H9 (cell line): ENCODE measurements around the gene FPR2. TPM values are rescaled to one million over a fixed set of nuclear protein-coding genes. Genes with fewer than 3 reads are reported as not detected.

Experiments used
- DNase-seq: peaks from one replicate; pipeline ENCODE4 v3.0.0-alpha.2; 2017
- H2AFZ ChIP-seq: one replicate; pipeline ENCODE4 v1.6.1; 2013; ENCODE audit warnings: mild to moderate bottlenecking, low read length, control low read depth, moderate library complexity
- H2AK5ac ChIP-seq: 2 replicates; pipeline ENCODE4 v1.6.1; 2013; ENCODE audit warnings: low read length, control low read depth, mixed read lengths; ENCODE audit not compliant: insufficient read length
- H2BK120ac ChIP-seq: one replicate; pipeline ENCODE4 v1.6.1; 2013; ENCODE audit warnings: low read depth, mild to moderate bottlenecking, low read length, control low read depth, inconsistent platforms; ENCODE audit not compliant: poor library complexity, severe bottlenecking
- H2BK12ac ChIP-seq: 2 replicates; pipeline ENCODE4 v1.6.1; 2013; ENCODE audit warnings: low read length, control low read depth, mixed read lengths, low read depth; ENCODE audit not compliant: insufficient read length
- H2BK15ac ChIP-seq: 2 replicates; pipeline ENCODE4 v1.6.1; 2013; ENCODE audit warnings: low read depth, low read length, control low read depth
- H2BK20ac ChIP-seq: one replicate; pipeline ENCODE4 v1.6.1; 2013; ENCODE audit warnings: low read depth, mild to moderate bottlenecking, low read length, control low read depth, inconsistent platforms; ENCODE audit not compliant: poor library complexity, severe bottlenecking
- H2BK5ac ChIP-seq: 2 replicates; pipeline ENCODE4 v1.6.1; 2013; ENCODE audit warnings: low read length, control low read depth, mixed read lengths; ENCODE audit not compliant: insufficient read length
- H3K14ac ChIP-seq: 2 replicates; pipeline ENCODE4 v1.6.1; 2013; ENCODE audit warnings: low read length, control low read depth; ENCODE audit not compliant: insufficient read depth
- H3K18ac ChIP-seq: 2 replicates; pipeline ENCODE4 v1.6.1; 2013; ENCODE audit warnings: low read depth, mild to moderate bottlenecking, mixed read lengths, low read length, control low read depth; ENCODE audit not compliant: insufficient read length
- H3K23ac ChIP-seq: 2 replicates; pipeline ENCODE4 v1.6.1; 2013; ENCODE audit warnings: low read length, control low read depth, mixed read lengths, low read depth; ENCODE audit not compliant: insufficient read length
- H3K23me2 ChIP-seq: 2 replicates; pipeline ENCODE4 v1.6.1; 2013; ENCODE audit warnings: low read depth, mild to moderate bottlenecking, mixed read lengths, low read length, control low read depth; ENCODE audit not compliant: insufficient read length, poor library complexity, severe bottlenecking
- H3K27ac ChIP-seq: 2 replicates; pipeline ENCODE4 v1.5.1; 2013; ENCODE audit warnings: low read length, control low read depth, mixed read lengths, low read depth; ENCODE audit not compliant: insufficient read length
- H3K27me3 ChIP-seq: 2 replicates; pipeline ENCODE4 v1.6.1; 2013; ENCODE audit warnings: low read length, control low read depth, inconsistent platforms; ENCODE audit not compliant: insufficient read depth
- H3K4ac ChIP-seq: 2 replicates; pipeline ENCODE4 v1.6.1; 2013; ENCODE audit warnings: low read depth, mild to moderate bottlenecking, control low read depth, inconsistent platforms, low read length, moderate library complexity
- H3K4me1 ChIP-seq: 2 replicates; pipeline ENCODE4 v1.6.1; 2013; ENCODE audit warnings: low read length, control low read depth, inconsistent platforms; ENCODE audit not compliant: insufficient read depth
- H3K4me2 ChIP-seq: 2 replicates; pipeline ENCODE4 v1.6.1; 2013; ENCODE audit warnings: low read length, control low read depth, mixed read lengths; ENCODE audit not compliant: insufficient read length, insufficient read depth
- H3K56ac ChIP-seq: 2 replicates; pipeline ENCODE4 v1.6.1; 2013; ENCODE audit warnings: low read depth, mild to moderate bottlenecking, mixed read lengths, low read length, control low read depth; ENCODE audit not compliant: insufficient read length
- H3K79me1 ChIP-seq: 2 replicates; pipeline ENCODE4 v1.6.1; 2013; ENCODE audit warnings: low read depth, mild to moderate bottlenecking, moderate library complexity, low read length, control low read depth, inconsistent platforms; ENCODE audit not compliant: insufficient read depth, poor library complexity, severe bottlenecking
- H3K79me2 ChIP-seq: 2 replicates; pipeline ENCODE4 v1.6.1; 2013; ENCODE audit warnings: low read length, control low read depth, inconsistent platforms; ENCODE audit not compliant: insufficient read depth
- H3K9ac ChIP-seq: 2 replicates; pipeline ENCODE4 v1.6.1; 2013; ENCODE audit warnings: low read length, control low read depth, mixed read lengths; ENCODE audit not compliant: insufficient read length; ENCODE audit errors: extremely low read depth
- H3K9me3 ChIP-seq: one replicate; pipeline ENCODE4 v1.6.1; 2013; ENCODE audit warnings: low read depth, low read length, inconsistent platforms; ENCODE audit not compliant: control insufficient read depth
- H3T11ph ChIP-seq: one replicate; pipeline ENCODE4 v1.6.1; 2013; ENCODE audit warnings: mild to moderate bottlenecking, low read length, control low read depth, inconsistent platforms
- H4K20me1 ChIP-seq: one replicate; pipeline ENCODE4 v1.6.1; 2013; ENCODE audit not compliant: control insufficient read depth, insufficient read length, insufficient read depth
- H4K5ac ChIP-seq: 2 replicates; pipeline ENCODE4 v1.6.1; 2013; ENCODE audit warnings: low read depth, mild to moderate bottlenecking, mixed read lengths, low read length, control low read depth; ENCODE audit not compliant: insufficient read length
- H4K8ac ChIP-seq: replicated peaks from 2 replicates; pipeline ENCODE4 v1.6.1; 2013; ENCODE audit warnings: low read length, control low read depth, mixed read lengths, low read depth; ENCODE audit not compliant: insufficient read length
- H4K91ac ChIP-seq: 2 replicates; pipeline ENCODE4 v1.6.1; 2013; ENCODE audit warnings: low read depth, mild to moderate bottlenecking, moderate library complexity, mixed read lengths, low read length, control low read depth; ENCODE audit not compliant: insufficient read length
- H3K27ac Mint-ChIP-seq, 3 experiments: 2 replicates in 2 of 3; 3 replicates in 1 of 3; pipeline ENCODE4 v1.8.0; 2020 to 2021; ENCODE audit warnings: mixed read lengths in 3 of 3, mild to moderate bottlenecking in 1 of 3, moderate library complexity in 1 of 3
- H3K27me3 Mint-ChIP-seq: 2 replicates; pipeline ENCODE4 v1.8.0; 2021; ENCODE audit warnings: low read depth, mild to moderate bottlenecking, moderate library complexity, mixed read lengths
- H3K36me3 Mint-ChIP-seq, 3 experiments: 2 replicates in 2 of 3; 3 replicates in 1 of 3; pipeline ENCODE4 v1.8.0; 2020 to 2021; ENCODE audit warnings: low read depth in 3 of 3, mixed read lengths in 3 of 3; ENCODE audit not compliant: insufficient read depth in 1 of 3
- H3K4me1 Mint-ChIP-seq, 2 experiments: 2 replicates each; pipeline ENCODE4 v1.8.0; 2020; ENCODE audit warnings: mixed read lengths in 2 of 2
- H3K4me3 Mint-ChIP-seq, 2 experiments: 2 replicates in 1 of 2; 3 replicates in 1 of 2; pipeline ENCODE4 v1.8.0; 2020 to 2021; ENCODE audit warnings: mild to moderate bottlenecking in 2 of 2, mixed read lengths in 2 of 2, moderate library complexity in 1 of 2
- H3K9me3 Mint-ChIP-seq, 2 experiments: 2 replicates in 1 of 2; 3 replicates in 1 of 2; pipeline ENCODE4 v1.8.0; 2020; ENCODE audit warnings: mild to moderate bottlenecking in 2 of 2, mixed read lengths in 2 of 2, moderate library complexity in 1 of 2
- CTCF ChIP-seq: fragments of 200-600 bp; sonication (generic); conservative IDR thresholded peaks from 3 replicates; pipeline ENCODE4 v1.8.0; 2021; ENCODE audit warnings: antibody characterized with exemption, mild to moderate bottlenecking
- WGBS: extraction: QIAGEN DNeasy Blood & Tissue Kit; methylation state at CpG from one replicate; pipeline ENCODE4 v1.1.7; 2013; ENCODE audit warnings: missing lambda C conversion rate, low lambda C conversion rate, mixed read lengths; ENCODE audit not compliant: insufficient read length; ENCODE audit errors: extremely low coverage; 5-methylcytosine and 5-hydroxymethylcytosine counted together
- total RNA-seq: library from RNA; stranded (reverse); gene quantifications from 2 replicates; pipeline ENCODE4 v1.2.1, GENCODE V29; 2021

FPR2 gene
- total RNA-seq, 1 experiment from 2014 or later, result not detected

GRCh38 chr19:51754770-51755169 is 6.2 kb upstream of the FPR2 start:
- Histone ChIP-seq H2BK15ac (no peak overlapping the region), H2BK12ac (no peak overlapping the region), H3K23ac (no peak overlapping the region), H3K79me2 (no peaks in the 10 kb centered on the region), H4K5ac (no peak overlapping the region), H2BK20ac (no peak overlapping the region), H3K18ac (no peak overlapping the region), H2AK5ac (no peak overlapping the region), H3K4ac (no peak overlapping the region), H3K27ac (no peak overlapping the region), H4K91ac (no peak overlapping the region), H3T11ph (no peak overlapping the region), H3K4me1 (no peaks in the 10 kb centered on the region), H3K9me3 (no peaks in the 10 kb centered on the region), H3K9ac (no peak overlapping the region), H3K23me2 (no peaks in the 10 kb centered on the region), H3K27me3 (no peaks in the 10 kb centered on the region), H3K4me2 (no peak overlapping the region), H2BK5ac (no peak overlapping the region), H4K20me1 (no peaks in the 10 kb centered on the region), H3K14ac (no peak overlapping the region), H3K56ac (no peak overlapping the region), H3K79me1 (no peaks in the 10 kb centered on the region), H4K8ac (no peak overlapping the region), H2AFZ (no peak overlapping the region), H2BK120ac (no peak overlapping the region)
- DNase-seq, result no peak
- Mint-ChIP-seq H3K36me3 (no peaks in the 10 kb centered on the region), H3K9me3 (peaks cover 30 to 70% of the 10 kb centered on the region in 2 experiments), H3K4me1 (no peaks in the 10 kb centered on the region), H3K4me3 (no peak overlapping the region), H3K27me3 (peaks cover 17% of the 10 kb centered on the region), H3K27ac (no peak overlapping the region)
- TF ChIP-seq CTCF, result no peak
- WGBS, result no CpG with 5 or more reads among the region's 4 CpGs
